BJ (cell line): ENCODE results near the gene SYNGAP1. TPM values are rescaled to one million over a fixed set of nuclear protein-coding genes. Genes with fewer than 3 reads are reported as not detected.
"Not testable (repeated sequence)": the region's sequence is repeated elsewhere in the genome, so short reads cannot be mapped to it uniquely, and the experiment has no call there.

Experiments used
- CTCF ChIA-PET: fragments of 350-600 bp; formaldehyde crosslinking; extraction: SDS; loops from one replicate; lab custom pipeline; 2021; ENCODE audit warnings: antibody characterized with exemption, inconsistent platforms; lab: Yijun Ruan, JAX
- POLR2A ChIA-PET: fragments of 300-600 bp; sonication (Branson Sonifier 250); formaldehyde crosslinking; extraction: SDS; loops from one replicate; lab custom pipeline; 2021; ENCODE audit warnings: antibody characterized with exemption; lab: Charles Lee
- DNase-seq: peaks from one replicate; pipeline ENCODE4 v3.0.0-alpha.2; 2011; ENCODE audit warnings: low read depth
- H3K27me3 ChIP-seq: 2 replicates; pipeline ENCODE4 v1.6.0; 2011; ENCODE audit warnings: low read length; ENCODE audit not compliant: control insufficient read depth, insufficient read depth
- H3K36me3 ChIP-seq: 2 replicates; pipeline ENCODE4 v1.5.1; 2011; ENCODE audit warnings: low read length; ENCODE audit not compliant: control insufficient read depth, insufficient read depth
- H3K4me3 ChIP-seq: 2 replicates; pipeline ENCODE4 v1.5.1; 2011; ENCODE audit warnings: low read depth, mild to moderate bottlenecking, control low read depth, low read length
- CTCF ChIP-seq: IDR thresholded peaks from 2 replicates; pipeline ENCODE4 v1.5.1; 2011; ENCODE audit warnings: low read depth, mild to moderate bottlenecking, control low read depth, inconsistent platforms, low read length, moderate library complexity; ENCODE audit not compliant: insufficient read depth
- polyA minus RNA-seq: library from RNA; depleted of rRNA, polyadenylated mRNA; stranded (reverse); fragments of >200 nt; gene quantifications from 2 replicates; pipeline ENCODE4 v1.2.3, GENCODE V29; 2011; rRNA and poly(A)+ RNA removed
- polyA plus RNA-seq: library from polyadenylated mRNA; depleted of rRNA; stranded (reverse); fragments of >200 nt; gene quantifications from 2 replicates; pipeline ENCODE4 v1.2.3, GENCODE V29; 2011; rRNA removed

The SYNGAP1 gene
- polyA plus RNA-seq (4.2 and 5.7 TPM in 2 replicates), polyA minus RNA-seq (5.6 and 6.5 TPM in 2 replicates)

- H3K27me3 ChIP-seq, result no peaks in the 10 kb centered on the region
- peak within 1 kb of the TSS; percentile 46 for H3K4me3 ChIP-seq
- H3K36me3 ChIP-seq, result peaks cover 14% of the 10 kb centered on the region
- POLR2A ChIA-PET, result no interaction called here
- DNase-seq, result no peak
- TF ChIP-seq CTCF, result no peak
- CTCF ChIA-PET, result interaction anchor here (0.7 kb wide), 1 partner anchor 29 kb away, joined by 3 read pairs; no protein-coding TSS in a partner anchor
Measured at GRCh38 chr6:33419580-33420490, at the start of gene SYNGAP1. TSS of gene SYNGAP1 (plus strand) at chr6:33420065. CDS start at chr6:33420265, 200 bp downstream.

- DNase-seq, H3K27me3 ChIP-seq, POLR2A ChIA-PET, H3K4me3 ChIP-seq, H3K36me3 ChIP-seq: not testable (repeated sequence)
- CTCF ChIA-PET, result interaction anchor here (2.0 kb wide), 1 partner anchor 19 kb away, joined by 5 read pairs; no protein-coding TSS in a partner anchor
Measured at GRCh38 chr6:33371901-33372300, 48.0 kb upstream of the SYNGAP1 start.

- ChIA-PET CTCF (interaction anchor here (2.0 kb wide), 1 partner anchor 20 kb away, joined by 5 read pairs; no protein-coding TSS in a partner anchor), POLR2A (no interaction called here)
- no peak overlapping the region for H3K4me3 ChIP-seq
- no peak for DNase-seq
- TF ChIP-seq CTCF, result no peak
- H3K27me3 ChIP-seq, result no peaks in the 10 kb centered on the region
- H3K36me3 ChIP-seq, result no peaks in the 10 kb centered on the region
Measured at GRCh38 chr6:33372526-33373123, 47.2 kb upstream of the SYNGAP1 start.

GRCh38 chr6:33373960-33374910, 45.6 kb upstream of the SYNGAP1 start:
- Histone ChIP-seq H3K36me3 (no peaks in the 10 kb centered on the region), H3K27me3 (no peaks in the 10 kb centered on the region), H3K4me3 (no peak overlapping the region)
- no peak for TF ChIP-seq CTCF
- DNase-seq, result no peak
- CTCF ChIA-PET, result interaction anchor here (0.6 to 2.5 kb wide), 7 partner anchors 9 to 56 kb away, joined by 3 to 15 read pairs (median 3); no protein-coding TSS in a partner anchor
- POLR2A ChIA-PET, result interaction anchor here (0.7 kb wide), 1 partner anchor 20 kb away, joined by 6 read pairs; no protein-coding TSS in a partner anchor

- POLR2A ChIA-PET, result interaction anchor here (0.7 kb wide), 1 partner anchor 21 kb away, joined by 6 read pairs; no protein-coding TSS in a partner anchor
- CTCF ChIA-PET, result interaction anchor here (0.9 to 2.5 kb wide), 6 partner anchors 9 to 51 kb away, joined by 3 to 15 read pairs (median 4); no protein-coding TSS in a partner anchor
Measured at GRCh38 chr6:33375143-33375671, 44.7 kb upstream of the SYNGAP1 start.

More at GRCh38 chr6:33375143-33375671, 44.7 kb upstream of the SYNGAP1 start:
- H3K4me3 ChIP-seq, result no peak overlapping the region
- peak; percentile 40 for DNase-seq
- no peaks in the 10 kb centered on the region for H3K27me3 ChIP-seq
- TF ChIP-seq CTCF, result no peak
- no peaks in the 10 kb centered on the region for H3K36me3 ChIP-seq
